MCF 10A (cell line): ENCODE results near the gene FILIP1L. TPM values are rescaled to one million over a fixed set of nuclear protein-coding genes. Genes with fewer than 3 reads are reported as not detected.

Experiments used
- BruUV-seq: library from RNA; stranded (reverse); fragments of 400-500 nt; replicated peaks from 2 replicates; lab custom pipeline; 2021; lab: Mats Ljungman, UMichigan
- CTCF ChIA-PET: fragments of 300-600 bp; sonication (Branson Sonifier 250); formaldehyde crosslinking; extraction: SDS; loops from one replicate; lab custom pipeline; 2021; ENCODE audit warnings: antibody characterized with exemption, inconsistent platforms; lab: Yijun Ruan, JAX
- POLR2A ChIA-PET: fragments of 300-600, 350-650 bp; sonication (Branson Sonifier 250); formaldehyde crosslinking; extraction: SDS; loops from one replicate; lab custom pipeline; 2020; ENCODE audit warnings: antibody characterized with exemption, inconsistent platforms; lab: Yijun Ruan, JAX
- DNase-seq: peaks from one replicate; pipeline ENCODE4 v3.0.0-alpha.2; 2018; ENCODE audit not compliant: unreplicated experiment
- H3K27ac Mint-ChIP-seq: one replicate; pipeline ENCODE4 v1.8.0; 2022; ENCODE audit warnings: mild to moderate bottlenecking, low read depth, mixed read lengths; ENCODE audit not compliant: unreplicated experiment
- H3K27me3 Mint-ChIP-seq: one replicate; pipeline ENCODE4 v1.8.0; 2022; ENCODE audit warnings: mixed read lengths; ENCODE audit not compliant: insufficient read depth, unreplicated experiment
- H3K36me3 Mint-ChIP-seq: one replicate; pipeline ENCODE4 v1.8.0; 2022; ENCODE audit warnings: mild to moderate bottlenecking, moderate library complexity, mixed read lengths; ENCODE audit not compliant: insufficient read depth, unreplicated experiment
- H3K4me1 Mint-ChIP-seq: one replicate; pipeline ENCODE4 v1.8.0; 2022; ENCODE audit warnings: mixed read lengths; ENCODE audit not compliant: insufficient read depth, unreplicated experiment
- H3K4me3 Mint-ChIP-seq: one replicate; pipeline ENCODE4 v1.8.0; 2022; ENCODE audit warnings: mild to moderate bottlenecking, moderate library complexity, mixed read lengths; ENCODE audit not compliant: unreplicated experiment
- H3K9me3 Mint-ChIP-seq: one replicate; pipeline ENCODE4 v1.8.0; 2022; ENCODE audit warnings: mixed read lengths; ENCODE audit not compliant: unreplicated experiment
- intact Hi-C: fragments of 100-400 bp; cut with micrococcal nuclease; formaldehyde crosslinking; loops from 2 replicates; pipeline ENCODE4 v1.14.1; 2022
- total RNA-seq: library from RNA; stranded (reverse); gene quantifications from 2 replicates; pipeline ENCODE4 v1.2.3, GENCODE V29; 2022
- TF ChIP-seq, protein P1 (sequence below): fragments of 200-600 bp; IDR thresholded peaks from one replicate; pipeline ENCODE4 v1.8.0; 2022; ENCODE audit warnings: antibody characterized with exemption, mild to moderate bottlenecking; ENCODE audit not compliant: unreplicated experiment

The FILIP1L gene
- total RNA-seq, 1 experiment from 2014 or later: 2.4 TPM

DNA sequence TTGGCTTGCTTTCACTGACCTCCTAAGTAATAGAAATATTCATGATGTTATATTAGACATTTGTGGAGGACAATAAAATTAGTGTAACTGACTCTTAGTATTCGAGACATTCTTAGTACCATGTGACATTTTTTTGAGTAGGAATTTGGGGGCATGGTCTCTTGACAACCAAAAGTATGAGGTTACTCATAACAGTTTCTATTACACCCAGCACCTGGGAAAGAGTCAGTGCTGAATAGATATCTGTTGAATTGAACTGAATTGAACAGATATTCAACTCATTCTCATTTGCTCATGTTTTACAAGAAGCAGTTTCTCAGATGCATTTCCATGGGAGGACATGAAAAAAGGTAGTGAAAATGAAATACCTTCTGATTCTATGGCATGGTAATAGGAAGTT, 212.2 kb downstream of the FILIP1L start:
- H3K27me3 Mint-ChIP-seq: no peaks in the 10 kb centered on the region
- peak overlapping the region; percentile 61 for H3K4me3 Mint-ChIP-seq
- DNase-seq: no peak
- POLR2A ChIA-PET: interaction anchor here (0.6 to 3.9 kb wide), 17 partner anchors 9 to 359 kb away, joined by 3 to 21 read pairs (median 5); partner anchors contain the start of gene TBC1D23
- H3K36me3 Mint-ChIP-seq: peaks cover 5% of the 10 kb centered on the region
- TF ChIP-seq, protein P1, sequence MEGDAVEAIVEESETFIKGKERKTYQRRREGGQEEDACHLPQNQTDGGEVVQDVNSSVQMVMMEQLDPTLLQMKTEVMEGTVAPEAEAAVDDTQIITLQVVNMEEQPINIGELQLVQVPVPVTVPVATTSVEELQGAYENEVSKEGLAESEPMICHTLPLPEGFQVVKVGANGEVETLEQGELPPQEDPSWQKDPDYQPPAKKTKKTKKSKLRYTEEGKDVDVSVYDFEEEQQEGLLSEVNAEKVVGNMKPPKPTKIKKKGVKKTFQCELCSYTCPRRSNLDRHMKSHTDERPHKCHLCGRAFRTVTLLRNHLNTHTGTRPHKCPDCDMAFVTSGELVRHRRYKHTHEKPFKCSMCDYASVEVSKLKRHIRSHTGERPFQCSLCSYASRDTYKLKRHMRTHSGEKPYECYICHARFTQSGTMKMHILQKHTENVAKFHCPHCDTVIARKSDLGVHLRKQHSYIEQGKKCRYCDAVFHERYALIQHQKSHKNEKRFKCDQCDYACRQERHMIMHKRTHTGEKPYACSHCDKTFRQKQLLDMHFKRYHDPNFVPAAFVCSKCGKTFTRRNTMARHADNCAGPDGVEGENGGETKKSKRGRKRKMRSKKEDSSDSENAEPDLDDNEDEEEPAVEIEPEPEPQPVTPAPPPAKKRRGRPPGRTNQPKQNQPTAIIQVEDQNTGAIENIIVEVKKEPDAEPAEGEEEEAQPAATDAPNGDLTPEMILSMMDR: no peak
- intact Hi-C loops: no loop called here
- CTCF ChIA-PET: interaction anchor here (0.5 to 1.6 kb wide), 3 partner anchors 11 to 173 kb away, joined by 3 to 4 read pairs (median 3); no protein-coding TSS in a partner anchor
- H3K9me3 Mint-ChIP-seq: no peaks in the 10 kb centered on the region
- peaks cover 40% of the 10 kb centered on the region for H3K4me1 Mint-ChIP-seq
- no TSS peak for BruUV-seq
- H3K27ac Mint-ChIP-seq: peak overlapping the region; percentile 93

DNA sequence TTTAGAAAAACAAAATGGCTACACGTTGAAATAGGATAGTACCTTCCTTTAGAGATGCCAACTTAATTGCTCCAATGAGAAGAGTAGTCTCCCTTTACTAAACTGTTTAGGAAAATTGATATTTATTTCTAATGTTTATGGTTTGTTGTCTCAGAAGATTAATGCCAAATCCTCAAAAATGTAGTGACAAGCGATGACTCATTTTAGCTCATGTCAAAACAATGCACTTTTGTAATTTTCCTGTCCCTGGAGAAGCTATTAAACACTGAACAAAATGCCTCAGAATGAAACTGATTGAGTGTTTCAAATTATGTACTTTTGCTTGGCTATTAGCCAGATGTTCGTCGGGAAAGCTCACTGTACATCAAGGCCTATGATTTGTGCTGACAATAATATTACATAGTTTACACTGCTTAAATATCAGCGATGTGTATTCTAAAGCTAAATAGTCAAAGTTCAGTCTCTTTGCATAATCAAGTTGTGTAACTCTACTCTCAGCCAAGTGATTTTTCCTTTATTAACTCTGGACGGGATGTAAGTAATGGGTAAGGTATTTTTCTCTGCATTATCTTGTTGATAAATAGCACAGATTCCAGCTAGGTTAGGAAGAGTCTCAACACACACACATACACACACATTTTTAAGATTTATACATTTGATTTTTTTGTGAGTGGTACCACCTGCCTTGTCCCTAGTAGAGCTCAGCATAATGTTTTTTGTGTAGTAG, 212.9 kb downstream of the FILIP1L start:
- H3K36me3 Mint-ChIP-seq: peaks cover 5% of the 10 kb centered on the region
- intact Hi-C loops: loop anchor here (2.0 kb wide), 1 partner anchor 139 kb away; no protein-coding TSS in a partner anchor
- BruUV-seq: no TSS peak
- TF ChIP-seq, protein P1: no peak
- peak overlapping the region; percentile 93 for H3K27ac Mint-ChIP-seq
- peak overlapping the region; percentile 61 for H3K4me3 Mint-ChIP-seq
- H3K4me1 Mint-ChIP-seq: peaks cover 42% of the 10 kb centered on the region
- CTCF ChIA-PET: interaction anchor here (0.5 to 1.6 kb wide), 6 partner anchors 10 to 414 kb away, joined by 3 to 5 read pairs (median 3); no protein-coding TSS in a partner anchor
- H3K27me3 Mint-ChIP-seq: no peaks in the 10 kb centered on the region
- POLR2A ChIA-PET: interaction anchor here (0.6 to 3.9 kb wide), 28 partner anchors 8 to 359 kb away, joined by 3 to 21 read pairs (median 4); partner anchors contain the start of gene TBC1D23
- peak; percentile 79 for DNase-seq
- no peaks in the 10 kb centered on the region for H3K9me3 Mint-ChIP-seq

DNA sequence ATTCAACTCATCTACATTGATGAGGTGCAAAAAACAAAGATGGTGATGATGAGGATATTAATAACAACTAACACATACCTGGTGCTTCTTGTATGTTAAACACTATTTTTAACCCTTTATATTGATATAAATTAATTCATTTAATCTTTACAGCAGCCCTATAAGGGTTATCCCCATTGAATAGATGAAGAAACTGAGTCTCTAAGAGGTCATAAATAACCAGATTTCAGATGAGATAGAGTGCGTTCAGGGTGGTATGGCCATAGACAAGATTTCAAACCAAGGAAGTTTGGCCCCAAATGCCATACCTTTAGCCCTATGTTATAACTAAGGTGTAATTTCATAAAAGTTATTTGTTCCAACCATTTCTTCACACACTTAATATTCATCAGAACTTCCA, 214.1 kb downstream of the FILIP1L start:
- H3K9me3 Mint-ChIP-seq: no peaks in the 10 kb centered on the region
- H3K4me3 Mint-ChIP-seq: no peak overlapping the region
- intact Hi-C loops: loop anchor here (2.0 kb wide), 1 partner anchor 141 kb away; no protein-coding TSS in a partner anchor
- ChIA-PET POLR2A (interaction anchor here (0.7 to 3.7 kb wide), 14 partner anchors 8 to 120 kb away, joined by 3 to 17 read pairs (median 4); no protein-coding TSS in a partner anchor), CTCF (no interaction called here)
- no TSS peak for BruUV-seq
- TF ChIP-seq, protein P1: no peak
- DNase-seq: no peak
- H3K27ac Mint-ChIP-seq: no peak overlapping the region
- no peaks in the 10 kb centered on the region for H3K27me3 Mint-ChIP-seq
- peaks cover 5% of the 10 kb centered on the region for H3K36me3 Mint-ChIP-seq
- peaks cover 51% of the 10 kb centered on the region for H3K4me1 Mint-ChIP-seq

DNA sequence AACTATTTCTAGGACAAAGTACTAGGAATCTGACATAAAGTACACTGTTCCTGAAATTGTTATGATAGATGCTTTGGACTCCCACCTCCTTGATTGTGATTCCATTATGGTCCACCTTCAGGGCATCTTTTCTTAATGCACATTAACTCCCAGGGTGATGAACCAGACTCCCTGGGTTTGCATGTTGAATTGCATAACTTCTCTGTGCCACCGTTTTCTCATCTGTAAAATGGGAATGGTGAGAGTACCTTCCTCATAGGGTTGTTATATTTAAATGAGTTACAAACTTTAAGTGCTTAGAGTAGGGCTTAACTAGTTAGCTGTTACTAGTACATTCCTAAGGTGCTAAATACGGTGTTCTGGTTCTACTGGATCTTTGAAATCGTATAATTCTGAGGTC, 214.7 kb downstream of the FILIP1L start:
- Mint-ChIP-seq H3K27ac (no peak overlapping the region), H3K9me3 (no peaks in the 10 kb centered on the region), H3K4me3 (no peak overlapping the region), H3K4me1 (peaks cover 46% of the 10 kb centered on the region), H3K36me3 (peaks cover 5% of the 10 kb centered on the region), H3K27me3 (no peaks in the 10 kb centered on the region)
- CTCF ChIA-PET: no interaction called here
- no peak for DNase-seq
- TF ChIP-seq, protein P1: no peak
- POLR2A ChIA-PET: interaction anchor here (2.5 to 3.7 kb wide), 3 partner anchors 40 to 103 kb away, joined by 10 to 17 read pairs (median 17); no protein-coding TSS in a partner anchor
- BruUV-seq: no TSS peak
- intact Hi-C loops: loop anchor here (2.0 kb wide), 1 partner anchor 141 kb away; no protein-coding TSS in a partner anchor
